K562 (cell line): ENCODE results near the gene SMYD1. TPM values are rescaled to one million over a fixed set of nuclear protein-coding genes. Genes with fewer than 3 reads are reported as not detected.

Experiments
- AFF1 ChIP-seq, 2 experiments: fragments of 450-650 bp; IDR thresholded peaks; 2 replicates each; pipeline ENCODE4 v1.6.1; 2018; ENCODE audit warnings: mild to moderate bottlenecking in 2 of 2, low read depth in 1 of 2; ENCODE audit not compliant: partially characterized antibody in 2 of 2
- ERF ChIP-seq: fragments of 450-650 bp; formaldehyde crosslinking; IDR thresholded peaks from 2 replicates; pipeline ENCODE4 v1.4.0; 2020; ENCODE audit warnings: mild to moderate bottlenecking, mixed read lengths
- GTF2A2 ChIP-seq: IDR thresholded peaks from 2 replicates; pipeline ENCODE4 v1.6.1; 2016; ENCODE audit warnings: mild to moderate bottlenecking, missing genetic modification characterization, missing compliant biosample characterization
- PCBP1 ChIP-seq: fragments of 200-400 bp; formaldehyde crosslinking; IDR thresholded peaks from 2 replicates; pipeline ENCODE4 v1.6.1; 2018; ENCODE audit warnings: mild to moderate bottlenecking, low read depth, low read length; ENCODE audit not compliant: poor library complexity, severe bottlenecking
- PHB ChIP-seq: fragments of 250-450 bp; sonication (Bioruptor Pico); IDR thresholded peaks from 2 replicates; pipeline ENCODE4 v1.5.0; 2021
- ZBTB2 ChIP-seq: fragments of 450-650 bp; IDR thresholded peaks from 2 replicates; pipeline ENCODE4 v1.6.1; 2016; ENCODE audit warnings: antibody characterized with exemption
- ZNF146 ChIP-seq: IDR thresholded peaks from one replicate; pipeline ENCODE4 v1.6.1; 2018; ENCODE audit warnings: missing compliant biosample characterization; ENCODE audit not compliant: unreplicated experiment
- polyA plus RNA-seq, 8 experiments: library from polyadenylated mRNA; depleted of rRNA in 4 of 8; stranded (reverse) in 5 of 8; unstranded in 3 of 8; fragments of >200 nt; fragmentation: Nextera tagmentation in 2 of 8; fragmentation: Illumina TruSeq in 1 of 8; extraction: Ambion mirVana in 2 of 8; extraction: Trizol in 1 of 8; gene quantifications; 2 replicates each; pipeline versions ENCODE4 v1.2.1 to v1.2.3, GENCODE V29; 2011 to 2014; ENCODE audit warnings: inconsistent platforms in 1 of 8, missing spikeins in 1 of 8
- total RNA-seq, 7 experiments: library from RNA; depleted of rRNA in 6 of 7; stranded (reverse); fragments of >200 nt in 6 of 7; fragmentation: Illumina TruSeq in 2 of 7; extraction: Trizol in 2 of 7; gene quantifications; 2 replicates each; pipeline versions ENCODE4 v1.2.1 to v1.2.3, GENCODE V29; 2011 to 2021; ENCODE audit warnings: low replicate concordance in 1 of 7

The SMYD1 gene
- total and polyA plus RNA-seq, 9 of the 15 experiments (the other 6 are each of a cell fraction or from before 2014, with no cell fraction given): not detected

GRCh38 chr2:88051792-88052191, 15.8 kb upstream of the SMYD1 start (continued):
- TF ChIP-seq ERF (CRISPR knock-in tag) (no peak), ZBTB2 (no peak), AFF1 (IDR thresholded peaks at IDR 0.05; ENCODE audit: low read depth in 1 of 2, partially characterized antibody in 2 of 2) (no peak), ZNF146 (no peak), GTF2A2 (tag) (no peak), PCBP1 (no peak), PHB (CRISPR knock-in tag) (no peak)
